HepG2 (cell line): ENCODE measurements around the gene SULT1A3. TPM values are rescaled to one million over a fixed set of nuclear protein-coding genes. Genes with fewer than 3 reads are reported as not detected.

Source experiments
- ATAC-seq: fragments of 200-7000 bp; cut with Tn5 transposase; 3 replicates; pipeline ENCODE4 v1.9.1; 2020; ENCODE audit warnings: mild to moderate bottlenecking, moderate library complexity
- BruUV-seq: library from RNA; stranded (reverse); fragments of 400-500 nt; replicated peaks from 2 replicates; lab custom pipeline; 2021; lab: Mats Ljungman, UMichigan
- CTCF ChIA-PET: fragments of 300-600 bp; formaldehyde crosslinking; extraction: SDS; loops from one replicate; lab custom pipeline; 2021; ENCODE audit warnings: low total read pairs, inconsistent platforms, low intra/inter-chr PET ratio; lab: Yijun Ruan, JAX
- POLR2A ChIA-PET: fragments of 350-600 bp; sonication (Branson Sonifier 250); formaldehyde crosslinking; loops from one replicate; lab custom pipeline; 2020; ENCODE audit warnings: antibody characterized with exemption, inconsistent platforms; lab: Yijun Ruan, JAX
- DNase-seq: peaks from one replicate; pipeline ENCODE4 v3.0.0-alpha.2; 2015; ENCODE audit warnings: low spot score
- FAIRE-seq: peaks from 3 replicates; lab custom pipeline; 2011; peaks lifted over from hg19 to GRCh38; lab: Jason Lieb, UNC
- H2AFZ ChIP-seq: one replicate; pipeline ENCODE4 v1.6.1; 2011; ENCODE audit warnings: low read length, inconsistent platforms
- H3K27ac ChIP-seq: fragments of 300-600 bp; 3 replicates; pipeline ENCODE4 v1.8.0; 2011; ENCODE audit warnings: mixed run types, mild to moderate bottlenecking, mixed read lengths, low read length, inconsistent platforms; ENCODE audit not compliant: insufficient read depth; ENCODE audit errors: extremely low read length
- H3K27me3 ChIP-seq, 2 experiments: fragments of 200-600 bp in 1 of 2; 2 replicates in 1 of 2; 3 replicates in 1 of 2; pipeline versions ENCODE4 v1.6.0 to v1.8.0; 2011; ENCODE audit warnings: low read length in 2 of 2, mild to moderate bottlenecking in 2 of 2, moderate library complexity in 2 of 2, inconsistent platforms in 1 of 2; ENCODE audit not compliant: insufficient read depth in 2 of 2, control insufficient read depth in 1 of 2
- H3K36me3 ChIP-seq, 2 experiments: fragments of 200-600 bp in 1 of 2; replicated peaks in 1 of 2; 2 replicates in 1 of 2; 3 replicates in 1 of 2; pipeline versions ENCODE4 v1.5.1 to v1.8.0; 2011; ENCODE audit warnings: low read length in 2 of 2, inconsistent platforms in 1 of 2; ENCODE audit not compliant: insufficient read depth in 2 of 2, control insufficient read depth in 1 of 2
- H3K4me1 ChIP-seq: 2 replicates; pipeline ENCODE4 v1.5.1; 2012; ENCODE audit warnings: low read length, inconsistent platforms; ENCODE audit not compliant: insufficient read depth
- H3K4me2 ChIP-seq: 2 replicates; pipeline ENCODE4 v1.6.0; 2011; ENCODE audit warnings: low read depth, low read length, inconsistent platforms
- H3K4me3 ChIP-seq, 3 experiments: fragments of 200-600 bp in 1 of 3; sonication (generic), shearing (Covaris generic) in 1 of 3; replicated peaks in 1 of 3; 2 replicates each; pipeline ENCODE4 v1.5.1; 2011 to 2016; ENCODE audit warnings: low read length in 3 of 3, inconsistent platforms in 2 of 3, low read depth in 2 of 3, mild to moderate bottlenecking in 2 of 3, control low read depth in 1 of 3, mixed read lengths in 1 of 3; ENCODE audit not compliant: insufficient read depth in 1 of 3
- H3K79me2 ChIP-seq: one replicate; pipeline ENCODE4 v1.6.1; 2011; ENCODE audit warnings: low read length, inconsistent platforms; ENCODE audit not compliant: insufficient read depth
- H3K9ac ChIP-seq: 2 replicates; pipeline ENCODE4 v1.6.0; 2011; ENCODE audit warnings: mild to moderate bottlenecking, low read depth, low read length, inconsistent platforms; ENCODE audit not compliant: insufficient read depth
- H3K9me3 ChIP-seq: 2 replicates; pipeline ENCODE4 v1.5.1; 2012; ENCODE audit warnings: mild to moderate bottlenecking, low read length
- H4K20me1 ChIP-seq: 2 replicates; pipeline ENCODE4 v1.6.0; 2011; ENCODE audit warnings: inconsistent platforms, mild to moderate bottlenecking, low read length, moderate library complexity; ENCODE audit not compliant: insufficient read depth
- E2F2 ChIP-seq: sonication (generic); formaldehyde crosslinking; IDR thresholded peaks from 2 replicates; pipeline ENCODE4 v1.4.0; 2020; ENCODE audit warnings: missing genetic modification reagents, borderline replicate concordance
- ZNF329 ChIP-seq: sonication (generic); formaldehyde crosslinking; IDR thresholded peaks from 2 replicates; pipeline ENCODE4 v1.9.0; 2021; ENCODE audit warnings: low read depth, mild to moderate bottlenecking, missing genetic modification reagents
- ZSCAN20 ChIP-seq: sonication (generic); formaldehyde crosslinking; IDR thresholded peaks from 2 replicates; pipeline ENCODE4 v1.4.0; 2020; ENCODE audit warnings: missing genetic modification reagents, mild to moderate bottlenecking, borderline replicate concordance
- WGBS: methylation state at CpG from one replicate; pipeline ENCODE4 v1.1.6; 2017; ENCODE audit warnings: low lambda C conversion rate; 5-methylcytosine and 5-hydroxymethylcytosine counted together
- in situ Hi-C: cut with HindIII; loops from 2 replicates; pipeline ENCODE4 v1.10.0; 2017; ENCODE audit warnings: low pct_unique_long_range_greater_than_20kb; ENCODE audit not compliant: extremely low pct_ligation_motif_present
- intact Hi-C: fragments of 100-400 bp; cut with micrococcal nuclease; formaldehyde crosslinking; loops from one replicate; pipeline ENCODE4 v1.10.0; 2022; ENCODE audit not compliant: unreplicated experiment
- polyA plus RNA-seq, 8 experiments: library from polyadenylated mRNA; depleted of rRNA in 3 of 8; stranded (reverse) in 7 of 8; unstranded in 1 of 8; fragments of >200 nt; fragmentation: Illumina TruSeq in 4 of 8; extraction: Trizol in 4 of 8; gene quantifications; 2 replicates each; pipeline versions ENCODE4 v1.2.1 to v1.2.3, GENCODE V29; 2011 to 2016; ENCODE audit warnings: low read depth in 4 of 8, missing spikeins in 1 of 8, mixed read lengths in 1 of 8; ENCODE audit not compliant: insufficient read depth in 1 of 8
- total RNA-seq, 5 experiments: library from RNA; depleted of rRNA; stranded (reverse); fragments of >200 nt; fragmentation: Illumina TruSeq; extraction: Trizol; gene quantifications; 2 replicates each; pipeline ENCODE4 v1.2.3, GENCODE V29; 2016; ENCODE audit warnings: low read depth in 1 of 5
- TF ChIP-seq, protein P1 (sequence below): sonication (generic); formaldehyde crosslinking; IDR thresholded peaks from 2 replicates; pipeline ENCODE4 v1.5.0; 2020; ENCODE audit warnings: mild to moderate bottlenecking, missing genetic modification reagents

SULT1A3 gene
- total and polyA plus RNA-seq, 2 of the 13 experiments (the other 11 are each of a cell fraction or from before 2014, with no cell fraction given): 21.0 to 28.3 TPM

GRCh38 chr16:30179195-30179594 is 19.9 kb upstream of the SULT1A3 start:
- Histone ChIP-seq H3K4me1 (peaks cover 52% of the 10 kb centered on the region), H3K9me3 (no peaks in the 10 kb centered on the region), H3K9ac (no peak overlapping the region), H3K4me2 (no peak overlapping the region), H3K36me3 (no peaks in the 10 kb centered on the region), H3K27me3 (no peaks in the 10 kb centered on the region; a peak in 1 of 5 replicates), H3K4me3 (no peak overlapping the region), H4K20me1 (no peaks in the 10 kb centered on the region), H3K79me2 (no peaks in the 10 kb centered on the region), H2AFZ (no peak overlapping the region), H3K27ac (no peak overlapping the region)
- ATAC-seq: no peak
- CTCF ChIA-PET: no interaction called here
- no peak for DNase-seq
- TF ChIP-seq ZNF329 (CRISPR knock-in tag) (peak; percentile 97), ZSCAN20 (no peak)
- POLR2A ChIA-PET: interaction anchor here (0.8 kb wide), 1 partner anchor 8 kb away, joined by 3 read pairs; no protein-coding TSS in a partner anchor
- in situ Hi-C loops (no loop called here), intact Hi-C loops (no loop called here)
- no TSS peak for BruUV-seq
- FAIRE-seq: no peak
- WGBS: 77% methylated on average over 4 of the region's 4 CpGs

GRCh38 chr16:30179931-30180330 is 19.1 kb upstream of the SULT1A3 start:
- no peak overlapping the region for H3K4me3 ChIP-seq
- ATAC-seq (no peak), FAIRE-seq (no peak)
- WGBS: 64% methylated on average over 9 of the region's 9 CpGs
- BruUV-seq: no TSS peak
- peaks cover 60% of the 10 kb centered on the region for H3K4me1 ChIP-seq
- in situ Hi-C loops: no loop called here
- TF ChIP-seq, protein P1, sequence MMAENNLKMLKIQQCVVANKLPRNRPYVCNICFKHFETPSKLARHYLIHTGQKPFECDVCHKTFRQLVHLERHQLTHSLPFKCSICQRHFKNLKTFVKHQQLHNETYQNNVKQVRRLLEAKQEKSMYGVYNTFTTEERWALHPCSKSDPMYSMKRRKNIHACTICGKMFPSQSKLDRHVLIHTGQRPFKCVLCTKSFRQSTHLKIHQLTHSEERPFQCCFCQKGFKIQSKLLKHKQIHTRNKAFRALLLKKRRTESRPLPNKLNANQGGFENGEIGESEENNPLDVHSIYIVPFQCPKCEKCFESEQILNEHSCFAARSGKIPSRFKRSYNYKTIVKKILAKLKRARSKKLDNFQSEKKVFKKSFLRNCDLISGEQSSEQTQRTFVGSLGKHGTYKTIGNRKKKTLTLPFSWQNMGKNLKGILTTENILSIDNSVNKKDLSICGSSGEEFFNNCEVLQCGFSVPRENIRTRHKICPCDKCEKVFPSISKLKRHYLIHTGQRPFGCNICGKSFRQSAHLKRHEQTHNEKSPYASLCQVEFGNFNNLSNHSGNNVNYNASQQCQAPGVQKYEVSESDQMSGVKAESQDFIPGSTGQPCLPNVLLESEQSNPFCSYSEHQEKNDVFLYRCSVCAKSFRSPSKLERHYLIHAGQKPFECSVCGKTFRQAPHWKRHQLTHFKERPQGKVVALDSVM (CRISPR knock-in tag): peak; percentile 62
- TF ChIP-seq E2F2: no peak
- TF ChIP-seq, all 625 proteins: peak for 1
- no peak overlapping the region for H2AFZ ChIP-seq
- no peak overlapping the region for H3K9ac ChIP-seq
- ChIA-PET POLR2A (interaction anchor here (0.6 to 1.0 kb wide), 3 partner anchors 22 to 68 kb away, joined by 3 to 4 read pairs (median 4); no protein-coding TSS in a partner anchor), CTCF (interaction anchor here (1.2 kb wide), 1 partner anchor 67 kb away, joined by 3 read pairs; no protein-coding TSS in a partner anchor)
- no peaks in the 10 kb centered on the region for H4K20me1 ChIP-seq
- intact Hi-C loops: no loop called here
- DNase-seq: no peak
- no peaks in the 10 kb centered on the region; a peak in 1 of 5 replicates for H3K27me3 ChIP-seq
- H3K27ac ChIP-seq: no peak overlapping the region
- H3K36me3 ChIP-seq: no peaks in the 10 kb centered on the region
- no peak overlapping the region for H3K4me2 ChIP-seq
- H3K9me3 ChIP-seq: no peaks in the 10 kb centered on the region
- no peaks in the 10 kb centered on the region for H3K79me2 ChIP-seq
